ENCODE results near the gene GREB1L.
"Not testable (repeated sequence)": the region's sequence is repeated elsewhere in the genome, so short reads cannot be mapped to it uniquely, and the experiment has no call there.

The GREB1L gene

GRCh38 chr18:21265971-21266673 lies 24.1 kb downstream of the GREB1L start:
- DNase-seq, result no peak

- DNase-seq, result no peak
These were observed 25.4 kb downstream of the GREB1L start for GRCh38 chr18:21267400-21267799.

- no peak for DNase-seq
These were observed 27.3 kb downstream of the GREB1L start for GRCh38 chr18:21269349-21269748.

- DNase-seq, result no peak
These were observed 28.4 kb downstream of the GREB1L start for GRCh38 chr18:21270453-21270852.

GRCh38 chr18:21272016-21272579 lies 30.1 kb downstream of the GREB1L start:
- no peak for DNase-seq

GRCh38 chr18:21273568-21273967 lies 31.5 kb downstream of the GREB1L start:
- no peak for DNase-seq

- DNase-seq, result no peak
These were observed 33.6 kb downstream of the GREB1L start for GRCh38 chr18:21275645-21276044.

- no peak for DNase-seq
These were observed 35.5 kb downstream of the GREB1L start for GRCh38 chr18:21277578-21277977.

- not testable (repeated sequence) for DNase-seq
These were observed 36.2 kb downstream of the GREB1L start for GRCh38 chr18:21278218-21278617.

- no peak for DNase-seq
These were observed 39.6 kb downstream of the GREB1L start for GRCh38 chr18:21281603-21282002.

- no peak for DNase-seq
These were observed 42.5 kb downstream of the GREB1L start for GRCh38 chr18:21284540-21284939.

GRCh38 chr18:21289827-21290226 lies 47.8 kb downstream of the GREB1L start:
- no peak for DNase-seq

- no peak for DNase-seq
These were observed 49.1 kb downstream of the GREB1L start for GRCh38 chr18:21291106-21291505.

- no peak for DNase-seq
These were observed 51.4 kb downstream of the GREB1L start for GRCh38 chr18:21293479-21293878.

GRCh38 chr18:21295101-21295500 lies 53.1 kb downstream of the GREB1L start:
- no peak for DNase-seq

GRCh38 chr18:21296045-21296444 lies 54.0 kb downstream of the GREB1L start:
- no peak for DNase-seq

- DNase-seq, result no peak
These were observed 56.3 kb downstream of the GREB1L start for GRCh38 chr18:21298351-21298750.

- no peak for DNase-seq
These were observed 58.2 kb downstream of the GREB1L start for GRCh38 chr18:21300035-21300907.

GRCh38 chr18:21300908-21301200 lies 58.8 kb downstream of the GREB1L start:
- no peak for DNase-seq

- DNase-seq, result no peak
These were observed 61.4 kb downstream of the GREB1L start for GRCh38 chr18:21303445-21303844.

- no peak for DNase-seq
These were observed 61.9 kb downstream of the GREB1L start for GRCh38 chr18:21303895-21304294.

GRCh38 chr18:21305621-21306020 lies 63.6 kb downstream of the GREB1L start:
- DNase-seq, result no peak

- no peak for DNase-seq
These were observed 64.3 kb downstream of the GREB1L start for GRCh38 chr18:21306368-21306767.

GRCh38 chr18:21307578-21307977 lies 65.5 kb downstream of the GREB1L start:
- no peak for DNase-seq

Measured in OCI-M1 (cell line).